HepG2 (cell line): Measurements from ENCODE around the gene TRAF4. TPM values are rescaled to one million over a fixed set of nuclear protein-coding genes. Genes with fewer than 3 reads are reported as not detected.
A peak's percentile ranks its signal among the peaks of the same experiment; 100 is the strongest.

Experiments used
- ATAC-seq: fragments of 200-7000 bp; cut with Tn5 transposase; 3 replicates; pipeline ENCODE4 v1.9.1; 2020; ENCODE audit warnings: mild to moderate bottlenecking, moderate library complexity
- BruUV-seq: library from RNA; stranded (reverse); fragments of 400-500 nt; replicated peaks from 2 replicates; lab custom pipeline; 2021; lab: Mats Ljungman, UMichigan
- CTCF ChIA-PET: fragments of 300-600 bp; formaldehyde crosslinking; extraction: SDS; loops from one replicate; lab custom pipeline; 2021; ENCODE audit warnings: low total read pairs, inconsistent platforms, low intra/inter-chr PET ratio; lab: Yijun Ruan, JAX
- POLR2A ChIA-PET: fragments of 350-600 bp; sonication (Branson Sonifier 250); formaldehyde crosslinking; loops from one replicate; lab custom pipeline; 2020; ENCODE audit warnings: antibody characterized with exemption, inconsistent platforms; lab: Yijun Ruan, JAX
- DNase-seq: peaks from one replicate; pipeline ENCODE4 v3.0.0-alpha.2; 2015; ENCODE audit warnings: low spot score
- FAIRE-seq: peaks from 3 replicates; lab custom pipeline; 2011; peaks lifted over from hg19 to GRCh38; lab: Jason Lieb, UNC
- H2AFZ ChIP-seq: one replicate; pipeline ENCODE4 v1.6.1; 2011; ENCODE audit warnings: low read length, inconsistent platforms
- H3K27ac ChIP-seq: fragments of 300-600 bp; 3 replicates; pipeline ENCODE4 v1.8.0; 2011; ENCODE audit warnings: mixed run types, mild to moderate bottlenecking, mixed read lengths, low read length, inconsistent platforms; ENCODE audit not compliant: insufficient read depth; ENCODE audit errors: extremely low read length
- H3K27me3 ChIP-seq, 2 experiments: fragments of 200-600 bp in 1 of 2; 2 replicates in 1 of 2; 3 replicates in 1 of 2; pipeline versions ENCODE4 v1.6.0 to v1.8.0; 2011; ENCODE audit warnings: low read length in 2 of 2, mild to moderate bottlenecking in 2 of 2, moderate library complexity in 2 of 2, inconsistent platforms in 1 of 2; ENCODE audit not compliant: insufficient read depth in 2 of 2, control insufficient read depth in 1 of 2
- H3K36me3 ChIP-seq, 2 experiments: fragments of 200-600 bp in 1 of 2; replicated peaks in 1 of 2; 2 replicates in 1 of 2; 3 replicates in 1 of 2; pipeline versions ENCODE4 v1.5.1 to v1.8.0; 2011; ENCODE audit warnings: low read length in 2 of 2, inconsistent platforms in 1 of 2; ENCODE audit not compliant: insufficient read depth in 2 of 2, control insufficient read depth in 1 of 2
- H3K4me1 ChIP-seq: 2 replicates; pipeline ENCODE4 v1.5.1; 2012; ENCODE audit warnings: low read length, inconsistent platforms; ENCODE audit not compliant: insufficient read depth
- H3K4me2 ChIP-seq: 2 replicates; pipeline ENCODE4 v1.6.0; 2011; ENCODE audit warnings: low read depth, low read length, inconsistent platforms
- H3K4me3 ChIP-seq, 3 experiments: fragments of 200-600 bp in 1 of 3; sonication (generic), shearing (Covaris generic) in 1 of 3; replicated peaks in 1 of 3; 2 replicates each; pipeline ENCODE4 v1.5.1; 2011 to 2016; ENCODE audit warnings: low read length in 3 of 3, inconsistent platforms in 2 of 3, low read depth in 2 of 3, mild to moderate bottlenecking in 2 of 3, control low read depth in 1 of 3, mixed read lengths in 1 of 3; ENCODE audit not compliant: insufficient read depth in 1 of 3
- H3K79me2 ChIP-seq: one replicate; pipeline ENCODE4 v1.6.1; 2011; ENCODE audit warnings: low read length, inconsistent platforms; ENCODE audit not compliant: insufficient read depth
- H3K9ac ChIP-seq: 2 replicates; pipeline ENCODE4 v1.6.0; 2011; ENCODE audit warnings: mild to moderate bottlenecking, low read depth, low read length, inconsistent platforms; ENCODE audit not compliant: insufficient read depth
- H3K9me3 ChIP-seq: 2 replicates; pipeline ENCODE4 v1.5.1; 2012; ENCODE audit warnings: mild to moderate bottlenecking, low read length
- H4K20me1 ChIP-seq: 2 replicates; pipeline ENCODE4 v1.6.0; 2011; ENCODE audit warnings: inconsistent platforms, mild to moderate bottlenecking, low read length, moderate library complexity; ENCODE audit not compliant: insufficient read depth
- CERS6 ChIP-seq: sonication (generic); formaldehyde crosslinking; IDR thresholded peaks from 2 replicates; pipeline ENCODE4 v1.5.0; 2020; ENCODE audit warnings: missing genetic modification reagents
- DNMT1 ChIP-seq: sonication (generic); formaldehyde crosslinking; IDR thresholded peaks from 2 replicates; pipeline ENCODE4 v1.5.1; 2020; ENCODE audit warnings: mild to moderate bottlenecking, missing genetic modification reagents
- FOXA3 ChIP-seq: IDR thresholded peaks from 2 replicates; pipeline ENCODE4 v1.6.1; 2016; ENCODE audit warnings: missing genetic modification reagents, missing compliant biosample characterization
- HNF4G ChIP-seq, 2 experiments: sonication (generic) in 1 of 2; formaldehyde crosslinking in 1 of 2; IDR thresholded peaks; 2 replicates each; pipeline versions ENCODE4 v1.4.0 to v1.6.1; 2011 to 2020; ENCODE audit warnings: borderline replicate concordance in 2 of 2, low read depth in 2 of 2, mild to moderate bottlenecking in 2 of 2, low read length in 1 of 2, missing genetic modification reagents in 1 of 2, moderate library complexity in 1 of 2
- HNRNPL ChIP-seq: fragments of 200-400 bp; formaldehyde crosslinking; IDR thresholded peaks from 2 replicates; pipeline ENCODE4 v1.6.1; 2017; ENCODE audit warnings: mild to moderate bottlenecking, low read depth, low read length
- MED1 ChIP-seq: sonication (generic); formaldehyde crosslinking; IDR thresholded peaks from 2 replicates; pipeline ENCODE4 v1.4.0; 2020; ENCODE audit warnings: missing genetic modification reagents
- POLR2G ChIP-seq: fragments of 200-400 bp; formaldehyde crosslinking; IDR thresholded peaks from 2 replicates; pipeline ENCODE4 v1.6.1; 2018; ENCODE audit warnings: mild to moderate bottlenecking, low read depth, low read length, moderate library complexity
- SALL1 ChIP-seq: sonication (generic); formaldehyde crosslinking; IDR thresholded peaks from 2 replicates; pipeline ENCODE4 v1.8.0; 2022; ENCODE audit warnings: mild to moderate bottlenecking, missing genetic modification reagents
- SAP130 ChIP-seq: IDR thresholded peaks from 2 replicates; pipeline ENCODE4 v1.6.1; 2016; ENCODE audit warnings: low read depth
- SMARCC2 ChIP-seq: fragments of 450-650 bp; IDR thresholded peaks from 2 replicates; pipeline ENCODE4 v1.6.1; 2017; ENCODE audit warnings: antibody characterized with exemption, mild to moderate bottlenecking
- YY1 ChIP-seq: IDR thresholded peaks from 2 replicates; pipeline ENCODE4 v1.6.1; 2011; ENCODE audit warnings: low read length, low read depth, moderate library complexity, mild to moderate bottlenecking; ENCODE audit not compliant: insufficient read depth, insufficient replicate concordance
- ZNF264 ChIP-seq: sonication (generic); formaldehyde crosslinking; IDR thresholded peaks from 2 replicates; pipeline ENCODE4 v1.4.0; 2020; ENCODE audit warnings: missing genetic modification reagents
- ZNF331 ChIP-seq: sonication (generic); formaldehyde crosslinking; IDR thresholded peaks from 2 replicates; pipeline ENCODE4 v1.4.0; 2020; ENCODE audit warnings: missing genetic modification reagents
- ZNF446 ChIP-seq: sonication (generic); formaldehyde crosslinking; IDR thresholded peaks from 2 replicates; pipeline ENCODE4 v1.5.0; 2020; ENCODE audit warnings: mild to moderate bottlenecking, missing genetic modification reagents
- ZNF770 ChIP-seq: sonication (generic); formaldehyde crosslinking; IDR thresholded peaks from 2 replicates; pipeline ENCODE4 v1.5.0; 2020; ENCODE audit warnings: mild to moderate bottlenecking, missing genetic modification reagents
- WGBS: methylation state at CpG from one replicate; pipeline ENCODE4 v1.1.6; 2017; ENCODE audit warnings: low lambda C conversion rate; 5-methylcytosine and 5-hydroxymethylcytosine counted together
- in situ Hi-C: cut with HindIII; loops from 2 replicates; pipeline ENCODE4 v1.10.0; 2017; ENCODE audit warnings: low pct_unique_long_range_greater_than_20kb; ENCODE audit not compliant: extremely low pct_ligation_motif_present
- intact Hi-C: fragments of 100-400 bp; cut with micrococcal nuclease; formaldehyde crosslinking; loops from one replicate; pipeline ENCODE4 v1.10.0; 2022; ENCODE audit not compliant: unreplicated experiment
- polyA plus RNA-seq, 8 experiments: library from polyadenylated mRNA; depleted of rRNA in 3 of 8; stranded (reverse) in 7 of 8; unstranded in 1 of 8; fragments of >200 nt; fragmentation: Illumina TruSeq in 4 of 8; extraction: Trizol in 4 of 8; gene quantifications; 2 replicates each; pipeline versions ENCODE4 v1.2.1 to v1.2.3, GENCODE V29; 2011 to 2016; ENCODE audit warnings: low read depth in 4 of 8, missing spikeins in 1 of 8, mixed read lengths in 1 of 8; ENCODE audit not compliant: insufficient read depth in 1 of 8
- total RNA-seq, 5 experiments: library from RNA; depleted of rRNA; stranded (reverse); fragments of >200 nt; fragmentation: Illumina TruSeq; extraction: Trizol; gene quantifications; 2 replicates each; pipeline ENCODE4 v1.2.3, GENCODE V29; 2016; ENCODE audit warnings: low read depth in 1 of 5

Gene TRAF4
- total and polyA plus RNA-seq, 2 of the 13 experiments (the other 11 are each of a cell fraction or from before 2014, with no cell fraction given): 86.0 to 89.9 TPM

GRCh38 chr17:28700830-28701492 is 42.9 kb upstream of the TRAF4 start (continued):
- TF ChIP-seq CERS6 (CRISPR knock-in tag): no peak
- TF ChIP-seq DNMT1 (CRISPR knock-in tag): no peak

- intact Hi-C loops: no loop called here
- Histone ChIP-seq H3K9ac (peak overlapping the region; percentile 38; the same call in 1 of the 2 replicates), H4K20me1 (no peaks in the 10 kb centered on the region), H3K4me2 (peak overlapping the region; percentile 41), H3K36me3 (peaks cover 25 to 49% of the 10 kb centered on the region in 2 experiments), H3K79me2 (no peaks in the 10 kb centered on the region), H3K9me3 (no peaks in the 10 kb centered on the region), H3K27me3 (no peaks in the 10 kb centered on the region), H2AFZ (no peak overlapping the region), H3K27ac (peak overlapping the region; percentile 91), H3K4me1 (peaks cover 70% of the 10 kb centered on the region), H3K4me3 (no peak overlapping the region)
- ChIA-PET POLR2A (interaction anchor here (0.8 to 10.8 kb wide), 7 partner anchors 9 to 57 kb away, joined by 3 to 220 read pairs (median 4); partner anchors contain the start of genes BLTP2, PROCA1, RPL23A and SDF2), CTCF (no interaction called here)
- FAIRE-seq: peak; percentile 12
- in situ Hi-C loops: no loop called here
- peak; percentile 73 for DNase-seq
- peak; percentile 5; the same call in 1 of the 3 replicates for ATAC-seq
- BruUV-seq: no TSS peak
- 87% methylated on average over 9 of the region's 10 CpGs for WGBS
- TF ChIP-seq ZNF770 (CRISPR knock-in tag) (no peak), ZNF264 (CRISPR knock-in tag) (no peak), FOXA3 (CRISPR knock-in tag) (peak; percentile 23; the same call in 1 of the 2 replicates), MED1 (CRISPR knock-in tag) (0 out of 2 replicates have a peak, but pooled peaks have one; percentile 30), SMARCC2 (no peak), ZNF446 (no peak), HNF4G (IDR thresholded peaks at IDR 0.05; ENCODE audit: borderline replicate concordance, low read depth, low read length) (peak; percentile 18; the same call in 1 of the 2 replicates), HNF4G (CRISPR knock-in tag; IDR thresholded peaks at IDR 0.05; ENCODE audit: borderline replicate concordance, low read depth) (no peak), YY1 (no peak), SALL1 (peak; percentile 53), SAP130 (peak; percentile 60), POLR2G (0 out of 2 replicates have a peak, but pooled peaks have one; percentile 31), ZNF331 (CRISPR knock-in tag) (0 out of 2 replicates have a peak, but pooled peaks have one; percentile 11), HNRNPL (peak; percentile 91)
Measured at GRCh38 chr17:28702026-28702751, 41.6 kb upstream of the TRAF4 start.
